Fibroblast of villous mesenchyme (primary cell): Measurements from ENCODE around the gene CLTCL1. TPM values are rescaled to one million over a fixed set of nuclear protein-coding genes. Genes with fewer than 3 reads are reported as not detected.
"Not testable (repeated sequence)": the region's sequence is repeated elsewhere in the genome, so short reads cannot be mapped to it uniquely, and the experiment has no call there.

Experiments
- DNase-seq: peaks from one replicate; pipeline ENCODE4 v3.0.0-alpha.2; 2010; ENCODE audit warnings: low read depth
- H3K4me3 ChIP-seq: 2 replicates; pipeline ENCODE4 v1.5.1; 2011; ENCODE audit warnings: low read depth, mild to moderate bottlenecking, low read length
- total RNA-seq: library from RNA; depleted of rRNA; stranded (reverse); fragments of >200 nt; gene quantifications from 2 replicates; pipeline ENCODE4 v1.2.3, GENCODE V29; 2012
- TF ChIP-seq, protein P1 (sequence below): IDR thresholded peaks from 2 replicates; pipeline ENCODE4 v1.5.1; 2012; ENCODE audit warnings: low read depth, mild to moderate bottlenecking, low read length; ENCODE audit not compliant: insufficient read depth

CLTCL1 gene
- total RNA-seq, 1 donor: 9.5 TPM

DNA sequence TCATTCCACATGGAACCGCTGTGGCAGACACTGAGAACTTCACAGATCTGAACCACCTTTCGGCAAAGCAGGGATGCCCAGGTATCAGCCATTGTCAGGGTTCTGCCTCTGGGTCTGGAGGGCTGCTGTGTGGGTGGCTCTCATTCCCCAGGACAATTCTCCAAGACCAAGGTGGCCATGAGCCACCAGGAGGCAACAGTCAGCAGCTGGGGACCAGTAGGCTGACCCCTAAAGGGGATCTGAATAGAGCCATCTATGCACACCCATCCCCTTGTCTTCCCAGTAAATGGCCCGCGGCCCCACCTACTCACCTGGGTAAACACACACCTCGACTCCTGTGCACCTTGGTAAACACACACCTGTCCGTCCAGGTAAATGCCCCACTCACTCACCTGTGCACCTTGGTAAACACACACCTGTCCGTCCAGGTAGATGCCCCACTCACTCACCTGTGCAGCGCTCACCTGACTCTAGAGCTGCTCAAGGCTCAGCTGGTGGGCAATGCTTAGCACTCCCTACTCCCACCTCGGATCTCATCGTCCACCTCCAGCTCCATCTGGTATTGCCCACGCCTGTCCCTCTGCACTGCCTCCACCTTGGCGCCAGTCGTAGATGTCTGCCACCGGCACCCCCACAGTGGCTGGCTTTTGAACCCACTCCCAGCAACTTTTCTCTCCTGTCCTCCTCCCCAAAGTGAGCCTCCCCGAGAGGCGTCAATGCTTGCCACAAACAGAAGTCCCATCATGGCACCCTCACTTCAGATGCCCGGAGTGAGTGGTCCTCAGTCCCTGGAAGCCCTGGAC is 123.2 kb downstream of the CLTCL1 start:
- TF ChIP-seq, protein P1, sequence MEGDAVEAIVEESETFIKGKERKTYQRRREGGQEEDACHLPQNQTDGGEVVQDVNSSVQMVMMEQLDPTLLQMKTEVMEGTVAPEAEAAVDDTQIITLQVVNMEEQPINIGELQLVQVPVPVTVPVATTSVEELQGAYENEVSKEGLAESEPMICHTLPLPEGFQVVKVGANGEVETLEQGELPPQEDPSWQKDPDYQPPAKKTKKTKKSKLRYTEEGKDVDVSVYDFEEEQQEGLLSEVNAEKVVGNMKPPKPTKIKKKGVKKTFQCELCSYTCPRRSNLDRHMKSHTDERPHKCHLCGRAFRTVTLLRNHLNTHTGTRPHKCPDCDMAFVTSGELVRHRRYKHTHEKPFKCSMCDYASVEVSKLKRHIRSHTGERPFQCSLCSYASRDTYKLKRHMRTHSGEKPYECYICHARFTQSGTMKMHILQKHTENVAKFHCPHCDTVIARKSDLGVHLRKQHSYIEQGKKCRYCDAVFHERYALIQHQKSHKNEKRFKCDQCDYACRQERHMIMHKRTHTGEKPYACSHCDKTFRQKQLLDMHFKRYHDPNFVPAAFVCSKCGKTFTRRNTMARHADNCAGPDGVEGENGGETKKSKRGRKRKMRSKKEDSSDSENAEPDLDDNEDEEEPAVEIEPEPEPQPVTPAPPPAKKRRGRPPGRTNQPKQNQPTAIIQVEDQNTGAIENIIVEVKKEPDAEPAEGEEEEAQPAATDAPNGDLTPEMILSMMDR: no peak
- H3K4me3 ChIP-seq: no peak overlapping the region
- no peak for DNase-seq

DNA sequence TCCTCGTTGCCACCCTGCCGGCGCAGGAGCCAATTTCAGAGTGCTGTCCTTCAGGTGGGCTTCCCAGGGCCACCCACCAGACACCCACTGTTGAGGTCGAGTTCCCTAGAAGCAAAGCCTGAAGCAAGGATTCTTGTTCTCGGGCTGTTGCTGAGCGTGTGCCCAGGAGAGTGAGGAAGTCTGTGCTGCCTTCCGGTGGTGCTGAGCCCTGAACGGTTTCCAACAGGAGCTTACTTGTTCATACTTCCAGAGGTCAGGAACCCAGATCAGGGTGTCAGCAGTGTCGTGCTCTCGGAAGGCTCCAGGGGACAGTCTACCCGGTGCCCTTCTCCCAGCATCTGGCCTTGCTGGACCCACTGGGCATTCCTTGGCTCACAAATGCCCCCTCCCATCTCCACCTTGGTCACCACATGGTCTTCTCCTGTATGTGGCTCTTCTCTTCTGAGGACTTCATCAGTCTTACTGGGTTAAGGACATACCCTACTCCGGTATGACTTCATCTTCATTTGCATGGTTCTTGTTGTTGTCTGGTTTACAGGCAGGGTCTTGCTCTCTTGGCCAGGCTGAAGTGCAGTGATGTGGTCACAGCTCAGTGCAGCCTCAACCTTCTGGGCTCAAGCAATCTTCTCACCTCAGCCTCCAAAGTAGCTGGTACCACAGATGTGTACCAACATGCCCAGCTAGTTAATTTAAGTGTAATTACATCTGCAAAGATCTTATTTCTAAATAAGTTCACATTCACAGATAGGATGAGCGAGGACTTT is 124.2 kb downstream of the CLTCL1 start:
- H3K4me3 ChIP-seq: no peak overlapping the region
- TF ChIP-seq, protein P1: no peak
- no peak for DNase-seq

DNA sequence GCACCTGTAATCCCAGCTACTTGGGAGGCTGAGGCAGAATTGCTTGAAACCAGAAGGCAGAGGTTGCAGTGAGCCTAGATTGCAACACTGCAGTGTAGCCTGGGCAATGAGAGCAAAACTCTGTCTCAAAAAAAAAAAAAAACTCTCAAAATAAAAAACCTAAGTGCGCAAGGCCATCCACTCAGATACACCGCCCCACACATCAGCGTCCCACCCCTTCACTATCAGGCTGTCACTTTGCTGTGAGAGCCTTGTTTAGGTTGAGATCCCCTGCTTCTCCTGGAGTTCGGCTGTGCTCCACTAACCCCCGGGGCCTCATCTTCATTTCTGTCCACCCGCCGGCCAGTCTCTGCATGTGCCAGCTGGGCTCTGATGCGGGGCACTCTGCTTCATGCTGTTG is 125.1 kb downstream of the CLTCL1 start:
- TF ChIP-seq, protein P1: no peak
- no peak for DNase-seq

DNA sequence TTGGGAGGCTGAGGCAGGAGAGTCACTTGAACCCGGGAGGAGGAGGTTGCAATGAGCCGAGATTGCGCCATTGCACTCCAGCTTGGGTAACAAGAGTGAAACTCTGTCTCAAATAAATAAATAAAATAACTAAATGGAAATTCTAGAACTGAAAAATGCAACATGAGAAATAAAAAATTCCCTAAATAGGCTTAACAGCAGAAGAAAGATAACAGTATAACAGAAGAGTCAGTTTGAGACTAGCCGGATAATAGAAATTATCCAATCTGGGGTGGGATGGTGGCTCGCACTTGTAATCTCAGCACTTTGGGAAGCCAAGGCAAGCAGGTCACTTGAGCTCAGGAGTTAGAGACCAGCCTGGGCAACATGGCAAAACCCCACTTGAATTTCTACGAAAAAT is 127.1 kb downstream of the CLTCL1 start:
- H3K4me3 ChIP-seq: no peak overlapping the region
- TF ChIP-seq, protein P1: no peak
- no peak for DNase-seq

More for the DNA sequence above, 125.1 kb downstream of the CLTCL1 start:
- H3K4me3 ChIP-seq: no peak overlapping the region

DNA sequence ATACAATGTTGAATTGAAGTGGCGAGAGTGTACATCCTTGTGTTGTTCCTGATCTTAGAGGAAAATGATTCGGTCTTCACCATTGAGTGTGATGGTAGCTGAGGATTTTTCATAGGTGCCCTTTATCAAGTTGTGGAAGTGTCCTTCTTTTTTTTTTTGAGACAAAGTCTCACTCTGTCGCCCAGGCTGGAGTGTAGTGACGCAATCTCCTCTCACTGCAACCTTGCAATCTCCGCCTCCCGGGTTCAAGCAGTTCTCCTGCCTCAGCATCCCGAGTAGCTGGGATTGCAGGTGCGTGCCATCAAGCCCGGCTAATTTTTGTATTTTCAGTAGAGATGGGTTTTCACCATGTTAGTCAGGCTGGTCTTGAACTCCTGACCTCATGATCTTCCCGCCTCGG is 132.9 kb downstream of the CLTCL1 start:
- not testable (repeated sequence) for H3K4me3 ChIP-seq, DNase-seq

DNA sequence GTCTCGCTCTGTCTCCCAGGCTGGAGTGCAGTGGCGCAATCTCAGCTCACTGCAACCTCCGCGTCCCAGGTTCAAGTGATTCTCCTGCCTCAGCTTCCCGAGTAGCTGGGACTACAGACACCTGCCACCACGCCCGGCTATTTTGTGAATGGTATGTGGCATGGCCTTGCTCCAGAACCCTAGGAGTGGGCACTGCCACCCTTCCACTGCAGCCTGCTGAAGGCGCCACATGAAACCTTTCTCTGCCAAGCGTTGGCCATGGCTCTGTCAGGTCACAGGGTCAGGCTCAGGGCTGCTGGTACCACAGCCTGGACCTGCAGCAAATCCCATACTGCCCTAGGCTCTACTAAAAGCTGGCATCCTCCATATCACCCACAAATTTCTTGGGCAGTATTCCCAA is 135.4 kb downstream of the CLTCL1 start:
- not testable (repeated sequence) for H3K4me3 ChIP-seq, DNase-seq

DNA sequence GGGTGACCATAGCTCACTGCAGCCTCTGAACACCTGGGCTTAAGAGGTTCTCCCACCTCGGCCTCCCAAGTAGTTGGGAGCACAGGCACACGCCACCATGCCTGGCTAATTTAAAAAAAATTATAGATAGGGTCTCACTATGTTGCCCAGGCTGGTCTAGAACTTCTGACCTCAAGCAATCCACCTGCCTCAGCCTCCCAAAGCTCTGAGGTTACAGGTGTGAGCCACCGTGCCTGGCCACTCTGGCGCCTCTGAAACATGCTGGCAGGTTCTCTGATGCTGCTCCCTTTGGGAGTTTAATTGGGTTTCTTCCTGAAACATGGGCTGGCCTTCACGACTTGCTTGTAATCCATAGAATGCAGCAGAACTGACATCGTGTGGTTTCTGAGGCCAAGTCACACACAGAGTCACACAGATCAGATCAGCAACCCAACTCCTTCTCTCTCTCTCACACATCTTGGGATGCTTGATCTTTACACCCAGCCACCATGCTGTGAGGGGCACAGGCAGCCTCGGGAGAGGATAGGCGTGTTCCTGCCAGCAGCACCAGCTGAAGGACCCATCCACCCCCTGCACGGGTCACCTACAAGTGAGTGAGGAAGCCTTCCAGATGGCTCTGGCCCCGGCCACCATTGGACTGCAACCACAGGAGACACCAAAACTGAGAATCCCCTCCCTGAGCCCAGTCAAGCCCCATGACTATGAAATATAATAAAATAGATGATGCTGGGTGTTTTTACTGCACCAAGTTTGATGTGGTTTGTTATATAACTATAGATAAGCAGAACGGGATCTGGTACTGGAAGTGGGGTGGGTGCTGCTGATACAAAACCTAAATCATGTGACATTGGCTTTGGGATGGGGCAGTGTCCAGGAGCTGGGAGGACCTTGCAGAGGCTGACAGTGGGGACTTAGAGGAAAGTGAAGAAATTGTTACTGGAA is 138.3 kb downstream of the CLTCL1 start:
- H3K4me3 ChIP-seq: no peak overlapping the region
- TF ChIP-seq, protein P1: no peak
- DNase-seq: no peak
